Activated CD4-positive, alpha-beta T cell treated with anti-CD3 and anti-CD28 coated beads, Interleukin-2, amount 10 ng/mL, durations not matched to agents 24 days and 14 days (primary cell): ENCODE data around the gene TBC1D1. TPM values are rescaled to one million over a fixed set of nuclear protein-coding genes. Genes with fewer than 3 reads are reported as not detected.

Experiments used
- DNase-seq: peaks from one replicate; pipeline ENCODE4 v3.0.0; 2022
- H3K27ac Mint-ChIP-seq: one replicate; pipeline ENCODE4 v1.8.0; 2022; ENCODE audit warnings: mild to moderate bottlenecking, mixed read lengths
- H3K27me3 Mint-ChIP-seq: one replicate; pipeline ENCODE4 v1.8.0; 2022; ENCODE audit warnings: mixed read lengths
- H3K36me3 Mint-ChIP-seq: one replicate; pipeline ENCODE4 v1.8.0; 2022; ENCODE audit warnings: low read depth, mild to moderate bottlenecking, mixed read lengths
- H3K4me1 Mint-ChIP-seq: one replicate; pipeline ENCODE4 v1.8.0; 2021; ENCODE audit warnings: mixed read lengths
- H3K4me3 Mint-ChIP-seq: one replicate; pipeline ENCODE4 v1.8.0; 2022; ENCODE audit warnings: mild to moderate bottlenecking, moderate library complexity, mixed read lengths
- H3K9me3 Mint-ChIP-seq: one replicate; pipeline ENCODE4 v1.8.0; 2021; ENCODE audit warnings: mixed read lengths
- intact Hi-C: fragments of 100-400 bp; cut with micrococcal nuclease; formaldehyde crosslinking; loops from one replicate; pipeline ENCODE4 v1.15.1; 2023
- total RNA-seq: library from RNA; stranded (reverse); gene quantifications from 2 replicates; pipeline ENCODE4 v1.2.3, GENCODE V29; 2022

TBC1D1 gene
- total RNA-seq, 1 donor from 2014 or later = 61.6 TPM

- Mint-ChIP-seq H3K4me3 (no peak overlapping the region), H3K36me3 (no peaks in the 10 kb centered on the region), H3K4me1 (peaks cover 12% of the 10 kb centered on the region), H3K27ac (no peak overlapping the region), H3K9me3 (no peaks in the 10 kb centered on the region), H3K27me3 (peaks cover 27% of the 10 kb centered on the region)
- no peak for DNase-seq
- intact Hi-C loops = no loop called here
Measured at GRCh38 chr4:38172078-38172477, 281.2 kb downstream of the TBC1D1 start.

DNA sequence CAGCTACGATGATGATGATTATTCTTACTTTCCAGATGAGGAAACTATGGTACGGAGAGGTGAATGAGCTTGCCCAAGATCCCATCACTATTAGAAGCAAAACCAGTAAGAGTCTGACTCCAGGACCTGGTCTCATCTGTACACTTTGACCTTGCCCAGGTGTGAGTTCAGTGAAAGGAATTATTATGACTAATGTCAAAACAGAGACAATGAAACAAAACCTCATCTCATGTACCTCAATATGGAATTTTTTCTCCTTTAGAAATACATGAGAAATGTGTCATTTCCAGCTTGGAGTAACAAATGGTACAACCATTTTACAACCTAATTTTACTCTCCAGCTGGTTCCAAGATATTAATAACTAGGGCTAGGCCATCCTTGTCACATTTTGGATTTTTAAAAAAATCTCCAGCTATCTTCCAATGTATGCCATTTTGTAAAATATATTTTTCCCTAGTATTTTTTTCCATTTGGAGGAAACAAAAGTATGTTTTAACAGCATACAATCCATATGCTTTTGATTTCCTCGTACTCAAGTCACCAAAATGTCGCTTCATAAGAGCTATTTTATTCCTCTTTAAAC is 283.1 kb downstream of the TBC1D1 start:
- Mint-ChIP-seq H3K36me3 (no peaks in the 10 kb centered on the region), H3K27me3 (peaks cover 28% of the 10 kb centered on the region), H3K4me3 (no peak overlapping the region), H3K27ac (no peak overlapping the region), H3K4me1 (peaks cover 25% of the 10 kb centered on the region), H3K9me3 (no peaks in the 10 kb centered on the region)
- no peak for DNase-seq
- intact Hi-C loops = no loop called here

- H3K27ac Mint-ChIP-seq = no peak overlapping the region
- H3K4me1 Mint-ChIP-seq = peaks cover 29% of the 10 kb centered on the region
- H3K27me3 Mint-ChIP-seq = peaks cover 29% of the 10 kb centered on the region
- H3K4me3 Mint-ChIP-seq = no peak overlapping the region
- no peak for DNase-seq
- no peaks in the 10 kb centered on the region for H3K36me3 Mint-ChIP-seq
- intact Hi-C loops = no loop called here
- no peaks in the 10 kb centered on the region for H3K9me3 Mint-ChIP-seq
Measured at GRCh38 chr4:38174801-38175200, 283.9 kb downstream of the TBC1D1 start.

- intact Hi-C loops = no loop called here
- H3K9me3 Mint-ChIP-seq = no peaks in the 10 kb centered on the region
- H3K27me3 Mint-ChIP-seq = peaks cover 25% of the 10 kb centered on the region
- DNase-seq = no peak
- H3K36me3 Mint-ChIP-seq = no peaks in the 10 kb centered on the region
- H3K27ac Mint-ChIP-seq = no peak overlapping the region
- H3K4me3 Mint-ChIP-seq = no peak overlapping the region
- H3K4me1 Mint-ChIP-seq = peaks cover 30% of the 10 kb centered on the region
Measured at GRCh38 chr4:38176165-38176564, 285.3 kb downstream of the TBC1D1 start.

GRCh38 chr4:38177035-38177546 is 286.2 kb downstream of the TBC1D1 start:
- H3K27me3 Mint-ChIP-seq = peaks cover 23% of the 10 kb centered on the region
- H3K27ac Mint-ChIP-seq = peak overlapping the region; percentile 80
- peak; percentile 89 for DNase-seq
- peaks cover 30% of the 10 kb centered on the region for H3K4me1 Mint-ChIP-seq
- H3K4me3 Mint-ChIP-seq = peak overlapping the region; percentile 60
- intact Hi-C loops = loop anchor here (1.0 kb wide), 2 partner anchors 16 to 115 kb away; no protein-coding TSS in a partner anchor
- no peaks in the 10 kb centered on the region for H3K9me3 Mint-ChIP-seq
- no peaks in the 10 kb centered on the region for H3K36me3 Mint-ChIP-seq

DNA sequence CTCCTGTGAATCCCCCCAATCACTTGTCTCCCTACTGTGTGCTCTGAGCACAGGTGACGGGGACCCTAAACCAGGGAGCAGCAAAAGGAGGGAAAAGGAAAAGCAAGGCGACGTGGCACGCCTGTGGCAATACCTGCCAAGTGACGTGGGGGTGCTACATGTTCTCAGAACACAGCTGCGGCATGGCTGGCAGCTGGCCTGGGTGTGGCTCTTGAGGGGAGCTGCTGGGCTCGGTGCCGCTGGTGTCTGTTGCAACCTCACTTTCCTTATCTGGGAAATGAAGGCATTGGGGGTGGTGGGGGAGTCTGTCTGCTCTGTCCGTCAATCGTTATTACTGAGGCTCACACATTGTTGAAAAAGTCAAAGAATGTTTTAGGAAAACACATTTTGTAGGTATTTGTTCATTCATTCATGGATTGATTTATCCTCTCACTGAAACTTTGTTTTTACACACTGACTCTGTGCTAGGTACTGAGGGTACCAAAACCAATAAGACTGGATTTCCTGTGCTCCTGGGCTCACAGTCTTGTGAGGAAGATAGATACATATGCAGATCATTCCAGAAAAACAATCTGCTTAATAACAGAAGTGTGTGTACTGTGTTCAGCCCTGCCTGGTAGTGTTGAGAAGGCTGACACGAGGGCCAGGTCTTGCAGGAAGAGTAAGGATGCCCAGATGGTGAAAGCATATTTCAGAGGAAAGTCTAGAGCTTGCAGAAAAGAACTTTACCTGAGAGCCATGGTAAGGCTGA is 286.9 kb downstream of the TBC1D1 start:
- Mint-ChIP-seq H3K4me1 (peaks cover 30% of the 10 kb centered on the region), H3K9me3 (no peaks in the 10 kb centered on the region), H3K4me3 (peak overlapping the region; percentile 60), H3K27ac (peak overlapping the region; percentile 69), H3K36me3 (no peaks in the 10 kb centered on the region), H3K27me3 (peaks cover 19% of the 10 kb centered on the region)
- intact Hi-C loops = loop anchor here (1.0 to 2.0 kb wide), 4 partner anchors 17 to 679 kb away; partner anchors contain the start of gene TLR6
- peak; percentile 71 for DNase-seq

DNA sequence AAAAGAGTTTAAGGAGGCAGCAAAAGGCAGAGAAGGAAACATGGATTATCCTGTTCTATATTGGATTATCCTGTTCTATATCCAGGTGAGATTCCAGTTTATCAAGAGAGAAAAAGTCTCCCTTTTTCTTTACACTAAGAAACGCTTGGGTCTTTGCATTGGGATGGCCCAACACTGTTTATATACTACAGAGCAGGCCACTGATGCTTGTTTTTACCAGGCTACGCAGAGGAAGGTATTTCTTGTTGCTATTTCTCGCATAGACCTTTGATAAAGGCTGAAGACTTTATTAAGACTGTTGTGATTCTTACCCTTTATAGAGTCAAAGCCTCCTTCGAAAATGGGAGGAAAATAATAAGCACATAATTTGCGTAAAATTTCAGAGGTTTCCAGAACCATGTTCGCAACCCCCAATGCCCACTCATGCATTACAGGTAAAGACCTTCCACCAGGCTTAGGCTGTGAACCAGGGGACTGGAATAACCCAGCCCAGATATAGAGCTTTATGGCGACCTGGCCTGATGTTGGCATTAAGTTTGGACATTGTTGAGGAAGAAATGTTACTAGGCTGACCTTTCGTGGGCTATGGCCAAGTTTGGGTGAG is 287.6 kb downstream of the TBC1D1 start:
- no peak for DNase-seq
- H3K27me3 Mint-ChIP-seq = peaks cover 17% of the 10 kb centered on the region
- H3K4me1 Mint-ChIP-seq = peaks cover 30% of the 10 kb centered on the region
- H3K36me3 Mint-ChIP-seq = no peaks in the 10 kb centered on the region
- intact Hi-C loops = loop anchor here (2.0 kb wide), 2 partner anchors 132 to 678 kb away; partner anchors contain the start of gene TLR6
- H3K4me3 Mint-ChIP-seq = no peak overlapping the region
- no peaks in the 10 kb centered on the region for H3K9me3 Mint-ChIP-seq
- no peak overlapping the region for H3K27ac Mint-ChIP-seq

- Mint-ChIP-seq H3K4me1 (peaks cover 30% of the 10 kb centered on the region), H3K36me3 (no peaks in the 10 kb centered on the region), H3K9me3 (no peaks in the 10 kb centered on the region), H3K4me3 (no peak overlapping the region), H3K27me3 (peaks cover 17% of the 10 kb centered on the region), H3K27ac (no peak overlapping the region)
- intact Hi-C loops = loop anchor here (1.0 to 2.0 kb wide), 6 partner anchors 48 to 677 kb away; partner anchors contain the start of gene TLR6
- DNase-seq = peak; percentile 92
Measured at GRCh38 chr4:38179690-38180377, 288.9 kb downstream of the TBC1D1 start.

DNA sequence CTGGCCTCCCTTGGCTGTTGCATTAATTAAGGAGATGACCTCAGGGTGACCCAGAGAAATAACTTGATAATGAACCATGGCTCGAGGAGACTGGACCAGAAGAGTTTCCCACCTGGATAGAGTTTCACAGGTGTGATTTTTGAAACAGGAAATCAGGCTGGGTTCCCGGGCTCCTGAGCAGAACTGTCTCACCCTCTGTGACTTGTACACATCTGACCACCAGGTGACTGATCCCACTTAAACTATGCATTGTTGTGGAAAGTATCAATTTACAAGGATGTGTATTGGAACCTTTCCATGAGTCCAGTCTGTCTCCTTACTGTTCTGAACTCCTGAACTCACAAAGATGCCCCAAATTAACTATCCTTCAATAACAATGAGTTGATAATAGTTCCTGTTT is 289.6 kb downstream of the TBC1D1 start:
- Mint-ChIP-seq H3K27ac (no peak overlapping the region), H3K4me3 (no peak overlapping the region), H3K27me3 (peaks cover 18% of the 10 kb centered on the region), H3K9me3 (no peaks in the 10 kb centered on the region), H3K4me1 (peaks cover 28% of the 10 kb centered on the region), H3K36me3 (no peaks in the 10 kb centered on the region)
- intact Hi-C loops = no loop called here
- no peak for DNase-seq

- H3K4me3 Mint-ChIP-seq = no peak overlapping the region
- H3K27ac Mint-ChIP-seq = no peak overlapping the region
- peaks cover 24% of the 10 kb centered on the region for H3K4me1 Mint-ChIP-seq
- no peaks in the 10 kb centered on the region for H3K36me3 Mint-ChIP-seq
- no peak for DNase-seq
- peaks cover 20% of the 10 kb centered on the region for H3K27me3 Mint-ChIP-seq
- no peaks in the 10 kb centered on the region for H3K9me3 Mint-ChIP-seq
- intact Hi-C loops = no loop called here
Measured at GRCh38 chr4:38181286-38181685, 290.4 kb downstream of the TBC1D1 start.

DNA sequence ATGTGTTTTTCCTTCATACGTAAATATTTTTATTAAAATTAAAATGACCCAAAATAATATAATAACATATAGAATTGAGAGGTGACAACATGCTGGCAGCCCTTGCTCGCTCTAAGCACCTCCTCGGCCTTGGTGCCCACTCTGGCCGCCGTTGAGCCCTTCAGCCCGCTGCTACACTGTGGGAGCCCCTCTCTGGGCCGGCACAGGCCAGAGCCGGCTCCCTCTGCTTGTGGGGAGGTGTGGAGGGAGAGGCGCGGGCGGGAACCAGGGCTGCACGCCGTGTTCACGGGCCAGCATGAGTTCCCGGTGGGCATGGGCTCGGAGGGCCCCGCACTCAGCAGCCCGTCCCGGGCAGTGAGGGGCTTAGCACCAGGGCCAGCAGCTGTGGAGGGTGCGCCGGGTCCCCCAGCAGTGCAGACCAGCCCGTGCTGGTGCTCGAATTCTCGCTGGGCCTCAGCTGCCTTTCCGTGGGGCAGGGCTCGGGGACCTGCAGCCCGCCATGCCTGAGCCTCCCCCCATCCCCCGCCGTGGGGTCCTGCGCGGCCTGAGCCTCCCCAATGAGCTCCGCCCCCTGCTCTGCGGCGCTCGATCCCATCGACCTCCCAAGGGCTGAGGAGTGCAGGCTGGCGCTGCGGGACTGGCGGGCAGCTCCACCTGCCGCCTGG is 291.6 kb downstream of the TBC1D1 start:
- intact Hi-C loops = no loop called here
- Mint-ChIP-seq H3K36me3 (no peaks in the 10 kb centered on the region), H3K27me3 (peaks cover 27% of the 10 kb centered on the region), H3K4me1 (peaks cover 16% of the 10 kb centered on the region), H3K27ac (no peak overlapping the region), H3K9me3 (no peaks in the 10 kb centered on the region), H3K4me3 (no peak overlapping the region)
- DNase-seq = no peak

DNA sequence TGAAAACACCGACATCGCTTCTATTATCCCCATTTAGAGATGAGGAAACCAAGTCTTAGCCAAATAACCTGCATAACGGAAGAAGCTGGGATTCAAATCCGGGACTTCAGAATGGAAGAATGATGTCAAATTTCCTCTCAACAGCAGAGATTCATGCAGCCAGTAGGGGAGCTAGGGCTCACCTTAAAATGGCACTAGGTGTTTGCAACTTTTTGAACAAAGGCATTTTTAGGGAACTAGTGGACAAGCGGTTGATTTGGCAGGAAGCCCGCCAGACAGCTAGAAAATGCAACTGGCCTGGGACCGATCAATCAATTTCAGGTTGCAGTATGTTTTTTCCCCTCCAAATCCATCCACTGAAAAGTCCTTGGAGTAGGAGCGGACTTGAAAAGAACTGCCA is 293.5 kb downstream of the TBC1D1 start:
- intact Hi-C loops = no loop called here
- H3K9me3 Mint-ChIP-seq = no peaks in the 10 kb centered on the region
- H3K4me3 Mint-ChIP-seq = no peak overlapping the region

GRCh38 chr4:38185406-38186144 is 294.7 kb downstream of the TBC1D1 start:
- Mint-ChIP-seq H3K4me1 (peaks cover 1% of the 10 kb centered on the region), H3K27me3 (peaks cover 23% of the 10 kb centered on the region), H3K36me3 (no peaks in the 10 kb centered on the region), H3K27ac (no peak overlapping the region), H3K4me3 (no peak overlapping the region), H3K9me3 (no peaks in the 10 kb centered on the region)
- DNase-seq = no peak
- intact Hi-C loops = no loop called here

More for the DNA sequence above, 293.5 kb downstream of the TBC1D1 start:
- Mint-ChIP-seq H3K36me3 (no peaks in the 10 kb centered on the region), H3K27me3 (peaks cover 22% of the 10 kb centered on the region), H3K27ac (no peak overlapping the region), H3K4me1 (peaks cover 6% of the 10 kb centered on the region)
- DNase-seq = no peak
